ENCODE results near the gene RGS12.

GRCh38 chr4:3297066-3297859, 4.4 kb downstream of the RGS12 start:
- no peak for TF ChIP-seq CTCF (conservative IDR thresholded peaks at IDR 0.05)
- TF ChIP-seq EZH2 (IDR thresholded peaks at IDR 0.05; ENCODE audit: low read depth): no peak

Data from PC-9 (cell line).